HG02970 (cell line): ENCODE results near the gene SRPX2.
"Not testable (repeated sequence)": the region's sequence is repeated elsewhere in the genome, so short reads cannot be mapped to it uniquely, and the experiment has no call there.

ENCODE experiments used
- ATAC-seq: cut with Tn5 transposase; IDR thresholded peaks from one replicate; pipeline ENCODE4 v1.9.1; 2021; ENCODE audit warnings: mild to moderate bottlenecking, moderate library complexity, moderate number of reproducible peaks; ENCODE audit not compliant: unreplicated experiment, low FRiP score

Gene SRPX2

GRCh38 chrX:100695991-100696390 is 52.0 kb downstream of the SRPX2 start:
- no peak for ATAC-seq

GRCh38 chrX:100696699-100697351 is 52.8 kb downstream of the SRPX2 start:
- ATAC-seq: no peak

- no peak for ATAC-seq
Observed at GRCh38 chrX:100698551-100698950, 54.6 kb downstream of the SRPX2 start.

DNA sequence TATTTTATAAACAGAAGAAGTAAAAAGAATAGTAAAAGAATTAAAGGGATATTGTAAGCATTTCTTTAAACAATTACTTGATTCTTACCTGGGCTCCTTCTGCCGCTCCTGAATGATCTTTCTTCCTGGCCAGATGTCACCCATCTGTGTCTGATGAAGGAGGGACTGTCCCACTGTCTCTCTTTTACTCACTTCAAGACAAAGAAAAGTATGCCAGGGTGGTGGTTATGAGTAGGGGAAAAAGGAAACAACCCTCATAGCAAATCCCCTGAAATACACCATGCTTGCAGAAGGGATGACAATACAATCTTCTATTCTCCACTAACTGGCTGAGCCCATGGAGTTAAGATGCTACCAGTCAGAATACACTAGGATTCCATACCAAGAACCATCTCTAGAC is 56.8 kb downstream of the SRPX2 start:
- ATAC-seq: no peak

DNA sequence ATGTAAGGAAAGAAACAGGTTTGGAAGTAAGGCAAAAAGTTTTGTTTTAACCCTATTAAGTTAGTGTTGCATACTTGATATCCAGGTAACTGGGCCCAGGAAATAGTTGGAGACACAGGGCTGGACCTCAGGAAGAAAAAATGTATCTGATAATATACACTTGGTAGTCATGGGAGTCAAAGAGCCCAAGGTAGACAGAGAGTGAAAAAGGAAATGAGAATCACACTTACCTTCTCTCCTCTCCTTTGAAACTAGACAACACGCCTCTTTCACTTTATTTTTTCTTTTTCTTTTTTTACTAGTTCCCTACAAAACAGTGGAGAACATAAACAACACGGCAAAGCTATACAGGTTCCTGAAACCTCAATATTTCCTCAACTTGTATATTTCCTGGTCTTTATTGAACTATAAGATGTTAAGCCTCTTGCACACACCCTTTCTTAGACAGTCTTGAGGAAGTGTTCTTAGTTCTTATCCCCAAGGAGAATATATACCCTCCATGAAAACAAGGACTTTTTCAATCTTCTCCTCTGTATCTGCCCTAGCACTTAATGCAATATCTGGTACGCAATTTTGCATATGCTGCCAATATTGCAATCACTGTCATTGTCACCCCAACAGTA is 60.7 kb downstream of the SRPX2 start:
- ATAC-seq: no peak

DNA sequence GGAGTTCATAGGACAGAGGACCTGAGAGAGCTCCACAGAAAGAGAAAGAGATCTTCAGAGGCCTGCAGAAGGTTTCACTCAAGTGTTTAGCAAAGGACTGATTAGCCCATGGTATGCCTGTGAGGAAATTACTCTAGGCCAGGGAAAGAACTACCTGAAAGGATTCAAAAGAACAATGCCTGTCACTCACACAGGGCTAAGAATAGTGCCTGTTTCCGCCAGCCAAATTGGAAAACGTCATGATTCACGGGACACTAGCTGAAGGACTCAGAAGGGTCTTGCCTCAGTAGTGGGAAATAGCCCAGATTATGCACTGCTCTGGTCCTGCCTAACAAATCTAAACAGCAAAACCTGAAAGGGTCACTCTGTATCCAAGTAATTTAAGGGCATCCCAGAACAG is 66.8 kb downstream of the SRPX2 start:
- no peak for ATAC-seq

DNA sequence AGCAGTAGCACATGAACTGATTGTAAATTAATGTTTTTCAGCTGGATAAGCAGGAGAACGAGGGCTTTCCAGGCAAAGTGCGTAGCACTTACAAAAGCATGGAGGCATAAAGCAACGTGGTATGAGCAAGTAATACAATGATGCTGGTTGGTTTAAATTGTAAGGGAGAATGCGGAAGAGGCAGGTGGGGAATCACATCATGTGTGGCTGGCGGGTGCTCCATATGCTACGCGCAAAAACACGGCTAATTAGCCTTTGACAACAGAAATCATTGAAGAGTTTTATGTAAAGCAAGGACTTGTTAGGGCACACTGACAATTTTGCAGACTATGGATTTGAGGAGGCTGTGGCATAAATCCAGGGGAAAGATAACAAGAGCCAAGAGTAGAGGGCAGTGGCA is 73.4 kb downstream of the SRPX2 start:
- no peak for ATAC-seq

DNA sequence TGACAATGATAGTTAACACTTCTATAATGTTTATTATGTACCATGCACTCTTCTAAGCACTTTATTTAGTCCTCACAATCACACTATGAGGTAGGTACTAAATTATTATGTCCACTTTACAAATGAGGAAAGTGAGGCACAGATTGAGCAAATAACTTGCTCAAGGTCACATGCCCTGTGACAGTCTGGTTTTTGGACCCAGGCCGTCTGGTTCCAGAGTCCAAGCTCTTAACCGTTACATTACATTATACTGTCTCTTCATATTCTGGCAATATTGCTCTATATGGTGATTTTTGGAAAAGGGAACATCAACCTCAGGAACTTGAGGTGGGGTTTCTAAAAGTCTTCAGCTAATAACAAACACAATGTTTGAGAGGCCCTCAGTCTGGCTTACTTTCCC is 75.1 kb downstream of the SRPX2 start:
- ATAC-seq: no peak

GRCh38 chrX:100720301-100720700 is 76.3 kb downstream of the SRPX2 start:
- no peak for ATAC-seq

- ATAC-seq: no peak
Observed at GRCh38 chrX:100721328-100721727, 77.3 kb downstream of the SRPX2 start.

- not testable (repeated sequence) for ATAC-seq
Observed at GRCh38 chrX:100724006-100724405, 80.0 kb downstream of the SRPX2 start.
